Adrenal gland (tissue), 5 donors: ENCODE measurements around the gene CA4.

Experiments used
- CTCF ChIP-seq, 6 experiments: fragments of 450-650 bp in 4 of 6; fragments of 200-600 bp in 2 of 6; sonication (generic) in 1 of 6; IDR thresholded peaks; 1 replicate in 5 of 6; 2 replicates in 1 of 6; pipeline versions ENCODE4 v1.5.1 to v1.8.0; 2016 to 2021; ENCODE audit warnings: antibody characterized with exemption in 6 of 6, mild to moderate bottlenecking in 2 of 6, moderate library complexity in 1 of 6
- POLR2A ChIP-seq, 2 donors: fragments of 450-650 bp; IDR thresholded peaks; one replicate each; pipeline ENCODE4 v1.6.1; 2017; ENCODE audit warnings: antibody characterized with exemption in 2 of 2, mild to moderate bottlenecking in 2 of 2, moderate library complexity in 1 of 2
- donor health status: DM: no; HTN: no; CAD: no.

- TF ChIP-seq CTCF (IDR thresholded peaks at IDR 0.05) (no peak), POLR2A (IDR thresholded peaks at IDR 0.05) (no peak)
Observed at GRCh38 chr17:60157487-60158040, 7.8 kb downstream of the CA4 start.
